K562 (cell line): Measurements from ENCODE around the gene HSPH1. TPM values are rescaled to one million over a fixed set of nuclear protein-coding genes. Genes with fewer than 3 reads are reported as not detected.
"Not testable (repeated sequence)": the region's sequence is repeated elsewhere in the genome, so short reads cannot be mapped to it uniquely, and the experiment has no call there.

Experiments
- ATAC-seq: fragments of 200-7000 bp; cut with Tn5 transposase; 3 replicates; pipeline ENCODE4 v1.9.1; 2020; ENCODE audit warnings: moderate library complexity
- BruUV-seq: library from RNA; stranded (reverse); fragments of 400-500 nt; replicated peaks from 2 replicates; lab custom pipeline; 2021; lab: Mats Ljungman, UMichigan
- CTCF ChIA-PET: fragments of 300-600 bp; formaldehyde crosslinking; extraction: SDS; loops from one replicate; lab custom pipeline; 2021; ENCODE audit warnings: low intra/inter-chr PET ratio; lab: Yijun Ruan, JAX
- POLR2A ChIA-PET: fragments of 300-600, 350-650 bp; sonication (Branson Sonifier 250); formaldehyde crosslinking; extraction: SDS; loops from one replicate; lab custom pipeline; 2021; ENCODE audit warnings: antibody characterized with exemption, inconsistent platforms; lab: Yijun Ruan, JAX
- DNase-seq, 4 experiments: peaks; one replicate each; pipeline versions ENCODE4 v3.0.0 to v3.0.0-alpha.2; 2011 to 2018; ENCODE audit warnings: low spot score in 3 of 4, mixed read lengths in 3 of 4; ENCODE audit errors: extremely low read depth in 1 of 4
- FAIRE-seq: peaks from 2 replicates; lab custom pipeline; 2011; peaks lifted over from hg19 to GRCh38; lab: Jason Lieb, UNC
- H2AFZ ChIP-seq: 2 replicates; pipeline ENCODE4 v1.6.0; 2011; ENCODE audit warnings: low read depth, low read length, control low read depth, inconsistent platforms
- H3K27ac ChIP-seq: fragments of 200-600 bp; 3 replicates; pipeline ENCODE4 v1.8.0; 2011; ENCODE audit warnings: low read depth, mild to moderate bottlenecking, control low read depth, inconsistent platforms, low read length, moderate library complexity, mixed read lengths; ENCODE audit errors: extremely low read depth
- H3K27me3 ChIP-seq, 2 experiments: fragments of 300-600 bp in 1 of 2; 2 replicates in 1 of 2; 3 replicates in 1 of 2; pipeline versions ENCODE4 v1.6.0 to v1.8.0; 2011; ENCODE audit warnings: inconsistent platforms in 2 of 2, low read length in 2 of 2, mild to moderate bottlenecking in 1 of 2, mixed read lengths in 1 of 2, moderate library complexity in 1 of 2; ENCODE audit not compliant: control insufficient read depth in 2 of 2, insufficient read depth in 2 of 2
- H3K36me3 ChIP-seq: fragments of 300-600 bp; 3 replicates; pipeline ENCODE4 v1.8.0; 2011; ENCODE audit warnings: mild to moderate bottlenecking, low read length, inconsistent platforms; ENCODE audit not compliant: control insufficient read depth, insufficient read depth
- H3K4me1 ChIP-seq, 2 experiments: fragments of 200-600 bp in 1 of 2; replicated peaks in 1 of 2; 2 replicates in 1 of 2; 3 replicates in 1 of 2; pipeline versions ENCODE4 v1.5.1 to v1.8.0; 2011; ENCODE audit warnings: inconsistent platforms in 2 of 2, low read length in 2 of 2, mild to moderate bottlenecking in 1 of 2, mixed read lengths in 1 of 2, moderate library complexity in 1 of 2; ENCODE audit not compliant: control insufficient read depth in 2 of 2, insufficient read depth in 2 of 2
- H3K4me2 ChIP-seq: 2 replicates; pipeline ENCODE4 v1.6.1; 2011; ENCODE audit warnings: low read length, control low read depth, inconsistent platforms, mixed read lengths; ENCODE audit not compliant: insufficient read depth
- H3K4me3 ChIP-seq: fragments of 200-600 bp; sonication (generic), shearing (Covaris generic); 2 replicates; pipeline ENCODE4 v1.5.1; 2016; ENCODE audit warnings: control low read depth, inconsistent platforms
- H3K79me2 ChIP-seq: fragments of 200-600 bp; 3 replicates; pipeline ENCODE4 v1.8.0; 2011; ENCODE audit warnings: low read length, inconsistent platforms; ENCODE audit not compliant: control insufficient read depth, insufficient read depth
- H3K9ac ChIP-seq, 2 experiments: 2 replicates each; pipeline versions ENCODE4 v1.6.0 to v1.6.1; 2011; ENCODE audit warnings: low read depth in 2 of 2, low read length in 2 of 2, control low read depth in 1 of 2, inconsistent platforms in 1 of 2, mild to moderate bottlenecking in 1 of 2, mixed read lengths in 1 of 2; ENCODE audit not compliant: insufficient read depth in 1 of 2
- H3K9me1 ChIP-seq: one replicate; pipeline ENCODE4 v1.6.0; 2011; ENCODE audit warnings: inconsistent platforms, mild to moderate bottlenecking, low read length, moderate library complexity; ENCODE audit not compliant: control insufficient read depth, insufficient read depth
- H3K9me3 ChIP-seq: replicated peaks from 2 replicates; pipeline ENCODE4 v1.5.1; 2011; ENCODE audit warnings: low read depth, low read length, inconsistent platforms; ENCODE audit not compliant: control insufficient read depth, insufficient read depth
- H4K20me1 ChIP-seq: replicated peaks from 2 replicates; pipeline ENCODE4 v1.6.1; 2011; ENCODE audit warnings: low read length, inconsistent platforms, mixed read lengths; ENCODE audit not compliant: control insufficient read depth, insufficient read depth
- GABPA ChIP-seq: fragments of 200-800 bp; sonication (Bioruptor generic); conservative IDR thresholded peaks from 2 replicates; pipeline ENCODE4 v1.6.1; 2016; ENCODE audit warnings: low read depth, missing genetic modification characterization, missing compliant biosample characterization
- HMG20A ChIP-seq: fragments of 450-650 bp; formaldehyde crosslinking; conservative IDR thresholded peaks from 2 replicates; pipeline ENCODE4 v1.4.0; 2020; ENCODE audit warnings: mild to moderate bottlenecking, mixed read lengths
- MLX ChIP-seq, 2 experiments: fragments of 450-650 bp in 1 of 2; sonication (generic) in 1 of 2; formaldehyde crosslinking; conservative IDR thresholded peaks; 2 replicates each; pipeline versions ENCODE4 v1.4.0 to v1.8.1; 2020 to 2022; ENCODE audit warnings: mild to moderate bottlenecking in 1 of 2, missing genetic modification reagents in 1 of 2
- NCOR1 ChIP-seq: fragments of 450-650 bp; IDR thresholded peaks from 2 replicates; pipeline ENCODE4 v1.6.1; 2016; ENCODE audit warnings: mild to moderate bottlenecking, moderate library complexity
- OTX1 ChIP-seq: fragments of 450-650 bp; formaldehyde crosslinking; IDR thresholded peaks from 2 replicates; pipeline ENCODE4 v1.4.0; 2022; ENCODE audit warnings: mild to moderate bottlenecking
- SMARCC2 ChIP-seq: fragments of 450-650 bp; IDR thresholded peaks from 2 replicates; pipeline ENCODE4 v1.6.1; 2017; ENCODE audit warnings: antibody characterized with exemption, moderate library complexity, mild to moderate bottlenecking, low read depth
- ZNF224 ChIP-seq: sonication (generic); formaldehyde crosslinking; IDR thresholded peaks from 2 replicates; pipeline ENCODE4 v1.8.0; 2022; ENCODE audit warnings: mild to moderate bottlenecking, missing genetic modification reagents
- ZNF696 ChIP-seq: fragments of 250-450 bp; sonication (Bioruptor Pico); conservative IDR thresholded peaks from 2 replicates; pipeline ENCODE4 v1.4.0; 2020; ENCODE audit warnings: mild to moderate bottlenecking, moderate library complexity
- WGBS: fragments of 100-300 bp; shearing (Covaris generic); methylation state at CpG from one replicate; pipeline ENCODE4 v1.1.6; 2016; ENCODE audit warnings: low coverage, mixed read lengths; ENCODE audit not compliant: insufficient coverage; ENCODE audit errors: missing lambda C conversion rate; 5-methylcytosine and 5-hydroxymethylcytosine counted together
- in situ Hi-C: fragments of 300-500 bp; cut with MboI; formaldehyde crosslinking; loops from 4 replicates; pipeline ENCODE4 v1.15.0; 2018; ENCODE audit warnings: inconsistent platforms, mixed read lengths
- intact Hi-C: fragments of 100-400 bp; cut with micrococcal nuclease; formaldehyde crosslinking; loops from 2 replicates; pipeline ENCODE4 v1.14.2; 2022
- polyA plus RNA-seq, 8 experiments: library from polyadenylated mRNA; depleted of rRNA in 4 of 8; stranded (reverse) in 5 of 8; unstranded in 3 of 8; fragments of >200 nt; fragmentation: Nextera tagmentation in 2 of 8; fragmentation: Illumina TruSeq in 1 of 8; extraction: Ambion mirVana in 2 of 8; extraction: Trizol in 1 of 8; gene quantifications; 2 replicates each; pipeline versions ENCODE4 v1.2.1 to v1.2.3, GENCODE V29; 2011 to 2014; ENCODE audit warnings: inconsistent platforms in 1 of 8, missing spikeins in 1 of 8
- total RNA-seq, 7 experiments: library from RNA; depleted of rRNA in 6 of 7; stranded (reverse); fragments of >200 nt in 6 of 7; fragmentation: Illumina TruSeq in 2 of 7; extraction: Trizol in 2 of 7; gene quantifications; 2 replicates each; pipeline versions ENCODE4 v1.2.1 to v1.2.3, GENCODE V29; 2011 to 2021; ENCODE audit warnings: low replicate concordance in 1 of 7
- TF ChIP-seq, protein P1 (sequence below): sonication (generic); formaldehyde crosslinking; IDR thresholded peaks from 2 replicates; pipeline ENCODE4 v1.8.1; 2023; ENCODE audit warnings: mild to moderate bottlenecking, missing genetic modification reagents

HSPH1 gene
- total and polyA plus RNA-seq, 9 of the 15 experiments (the other 6 are each of a cell fraction or from before 2014, with no cell fraction given): 34.6 to 104 (median 64.7) TPM

GRCh38 chr13:31097911-31098434 lies 63.7 kb downstream of the HSPH1 start:
- ATAC-seq, H3K36me3 ChIP-seq, H3K9ac ChIP-seq, in situ Hi-C loops, BruUV-seq, H2AFZ ChIP-seq, H4K20me1 ChIP-seq, H3K79me2 ChIP-seq, H3K4me2 ChIP-seq, H3K27ac ChIP-seq, H3K4me3 ChIP-seq, DNase-seq, CTCF ChIA-PET, H3K4me1 ChIP-seq, H3K9me3 ChIP-seq, FAIRE-seq, intact Hi-C loops, H3K9me1 ChIP-seq, POLR2A ChIA-PET: not testable (repeated sequence)
- WGBS: 0% methylated on average over 2 of the region's 3 CpGs
- H3K27me3 ChIP-seq: peaks cover 0 to 11% of the 10 kb centered on the region in 2 experiments; a peak in 2 of 5 replicates

DNA sequence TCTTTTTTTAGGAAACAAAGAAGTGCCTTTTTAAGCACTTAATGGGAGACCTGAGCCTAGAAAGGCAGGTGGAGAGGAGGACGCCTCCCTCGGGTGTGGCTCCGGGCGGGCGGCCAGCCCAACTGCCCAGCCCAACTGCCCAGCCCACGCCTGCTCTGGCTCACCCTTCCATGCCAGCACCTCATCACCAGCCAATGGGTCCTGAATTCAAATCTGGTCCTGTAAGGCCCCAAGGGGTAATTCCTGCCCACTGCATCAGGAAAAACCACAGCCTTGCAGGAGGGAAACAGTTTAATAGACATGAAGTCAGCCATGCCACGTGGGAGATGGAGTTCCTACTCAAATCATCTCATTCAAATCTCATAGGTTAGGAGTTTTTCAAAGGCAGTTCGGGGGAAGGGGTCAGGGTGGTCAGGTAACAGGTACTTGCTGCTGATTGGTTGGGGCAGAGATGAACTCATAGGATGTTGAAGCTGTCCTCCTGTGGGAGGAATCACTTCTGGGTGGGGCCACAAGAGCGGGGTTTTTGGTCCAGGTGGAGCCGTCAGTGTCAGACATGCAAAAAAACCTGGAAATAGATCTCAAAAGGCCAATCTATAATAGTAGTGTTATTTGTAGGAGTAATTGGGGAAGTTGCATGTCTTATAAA lies 64.9 kb downstream of the HSPH1 start:
- no peaks in the 10 kb centered on the region for H3K9me3 ChIP-seq
- H3K27ac ChIP-seq: no peak overlapping the region
- H2AFZ ChIP-seq: no peak overlapping the region
- no peak overlapping the region for H3K9ac ChIP-seq
- ATAC-seq: no peak
- no peaks in the 10 kb centered on the region for H4K20me1 ChIP-seq
- ChIA-PET CTCF (no interaction called here), POLR2A (interaction anchor here (0.6 kb wide), 1 partner anchor 932 kb away, joined by 3 read pairs; no protein-coding TSS in a partner anchor)
- H3K27me3 ChIP-seq: peaks cover 4 to 9% of the 10 kb centered on the region in 2 experiments; a peak in 2 of 5 replicates
- intact Hi-C loops (no loop called here), in situ Hi-C loops (no loop called here)
- H3K9me1 ChIP-seq: no peaks in the 10 kb centered on the region
- no peak overlapping the region for H3K4me2 ChIP-seq
- BruUV-seq: no TSS peak
- H3K4me1 ChIP-seq: no peaks in the 10 kb centered on the region
- no peak overlapping the region for H3K4me3 ChIP-seq
- no peak for DNase-seq
- no peaks in the 10 kb centered on the region for H3K36me3 ChIP-seq
- no peak for TF ChIP-seq MLX (CRISPR knock-in tag; conservative IDR thresholded peaks at IDR 0.05)
- no peak for TF ChIP-seq GABPA (tag)
- TF ChIP-seq, protein P1, sequence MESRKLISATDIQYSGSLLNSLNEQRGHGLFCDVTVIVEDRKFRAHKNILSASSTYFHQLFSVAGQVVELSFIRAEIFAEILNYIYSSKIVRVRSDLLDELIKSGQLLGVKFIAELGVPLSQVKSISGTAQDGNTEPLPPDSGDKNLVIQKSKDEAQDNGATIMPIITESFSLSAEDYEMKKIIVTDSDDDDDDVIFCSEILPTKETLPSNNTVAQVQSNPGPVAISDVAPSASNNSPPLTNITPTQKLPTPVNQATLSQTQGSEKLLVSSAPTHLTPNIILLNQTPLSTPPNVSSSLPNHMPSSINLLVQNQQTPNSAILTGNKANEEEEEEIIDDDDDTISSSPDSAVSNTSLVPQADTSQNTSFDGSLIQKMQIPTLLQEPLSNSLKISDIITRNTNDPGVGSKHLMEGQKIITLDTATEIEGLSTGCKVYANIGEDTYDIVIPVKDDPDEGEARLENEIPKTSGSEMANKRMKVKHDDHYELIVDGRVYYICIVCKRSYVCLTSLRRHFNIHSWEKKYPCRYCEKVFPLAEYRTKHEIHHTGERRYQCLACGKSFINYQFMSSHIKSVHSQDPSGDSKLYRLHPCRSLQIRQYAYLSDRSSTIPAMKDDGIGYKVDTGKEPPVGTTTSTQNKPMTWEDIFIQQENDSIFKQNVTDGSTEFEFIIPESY: no peak
- TF ChIP-seq OTX1 (CRISPR knock-in tag): no peak
- TF ChIP-seq HMG20A (CRISPR knock-in tag): no peak
- TF ChIP-seq ZNF696: no peak
- TF ChIP-seq ZNF224 (CRISPR knock-in tag): no peak
- TF ChIP-seq SMARCC2: no peak
- no peak for TF ChIP-seq NCOR1
- no peaks in the 10 kb centered on the region for H3K79me2 ChIP-seq
- WGBS: 0% methylated on average over 10 of the region's 10 CpGs
- no peak for FAIRE-seq
